ENCODE data around the gene NAT9. TPM values are rescaled to one million over a fixed set of nuclear protein-coding genes. Genes with fewer than 3 reads are reported as not detected.
A peak's percentile ranks its signal among the peaks of the same experiment; 100 is the strongest.

The NAT9 gene
- total and polyA plus RNA-seq, 11 donors, result 7.9 to 36.6 (median 18.2) TPM

- Histone ChIP-seq H3K9me3 (no peaks in the 10 kb centered on the region), H3K4me1 (peaks cover 19 to 85% (median 48%) of the 10 kb centered on the region in 12 donors), H3K27ac (peak overlapping the region in 8 of 12 donors; percentile 2 to 67 (median 28)), H3K4me3 (no peak overlapping the region), H3K27me3 (no peaks in the 10 kb centered on the region), H3K36me3 (no peaks in the 10 kb centered on the region)
- TF ChIP-seq POLR2A (IDR thresholded peaks at IDR 0.05), result no peak
- TF ChIP-seq CTCF (IDR thresholded peaks at IDR 0.05), result no peak
- intact Hi-C loops (cut with DNase I), result no loop called here
- DNase-seq (peak in 3 of 5 donors; percentile 60 to 79 (median 64)), ATAC-seq (peak in 2 of 4 donors; percentile 19 to 20)
- 31 to 65% (median 59%) methylated on average over 3 of the region's 3 CpGs for WGBS, 4 donors
Observed at GRCh38 chr17:74757502-74757901, 18.6 kb downstream of the NAT9 start.

- H3K4me1 ChIP-seq, result peaks cover 19 to 88% (median 48%) of the 10 kb centered on the region in 12 donors
Observed at GRCh38 chr17:74756891-74757290, 19.3 kb downstream of the NAT9 start.

GRCh38 chr17:74755533-74755932 is 20.6 kb downstream of the NAT9 start:
- 89 to 92% (median 92%) methylated on average over 6 to 8 of the region's 8 CpGs for WGBS, 4 donors
- no peak for TF ChIP-seq POLR2A (IDR thresholded peaks at IDR 0.05)
- TF ChIP-seq CTCF (IDR thresholded peaks at IDR 0.05), result no peak

More at GRCh38 chr17:74756891-74757290, 19.3 kb downstream of the NAT9 start:
- no peaks in the 10 kb centered on the region for H3K9me3 ChIP-seq
- WGBS, 4 donors, result 55 to 69% (median 63%) methylated on average over 2 to 3 of the region's 3 CpGs
- no peak overlapping the region for H3K4me3 ChIP-seq
- TF ChIP-seq POLR2A (IDR thresholded peaks at IDR 0.05), result no peak
- no peak for TF ChIP-seq CTCF (IDR thresholded peaks at IDR 0.05)
- no peak for ATAC-seq
- no peak for DNase-seq
- H3K27me3 ChIP-seq, result no peaks in the 10 kb centered on the region
- H3K27ac ChIP-seq, result peak overlapping the region in 1 of 12 donors; percentile 2
- no peaks in the 10 kb centered on the region for H3K36me3 ChIP-seq
- intact Hi-C loops (cut with DNase I), result no loop called here

GRCh38 chr17:74754832-74755231 is 21.3 kb downstream of the NAT9 start:
- no peak for DNase-seq

More at GRCh38 chr17:74755533-74755932, 20.6 kb downstream of the NAT9 start:
- intact Hi-C loops (cut with DNase I), result no loop called here
- ATAC-seq, result no peak
- Histone ChIP-seq H3K27ac (no peak overlapping the region), H3K4me1 (peaks cover 16 to 89% (median 45%) of the 10 kb centered on the region in 12 donors), H3K4me3 (no peak overlapping the region), H3K36me3 (no peaks in the 10 kb centered on the region), H3K27me3 (no peaks in the 10 kb centered on the region), H3K9me3 (no peaks in the 10 kb centered on the region)
- no peak for DNase-seq

More at GRCh38 chr17:74754832-74755231, 21.3 kb downstream of the NAT9 start:
- TF ChIP-seq POLR2A (IDR thresholded peaks at IDR 0.05) (no peak), CTCF (IDR thresholded peaks at IDR 0.05) (no peak)
- no peak for ATAC-seq
- Histone ChIP-seq H3K27me3 (no peaks in the 10 kb centered on the region), H3K4me1 (peaks cover 13 to 89% (median 44%) of the 10 kb centered on the region in 12 donors), H3K27ac (no peak overlapping the region), H3K36me3 (no peaks in the 10 kb centered on the region), H3K9me3 (no peaks in the 10 kb centered on the region), H3K4me3 (no peak overlapping the region)
- 94 to 97% (median 95%) methylated on average over 3 of the region's 3 CpGs for WGBS, 4 donors
- intact Hi-C loops (cut with DNase I), result no loop called here
